Lung (tissue), 12 donors: Measurements from ENCODE around the gene PLCH1. TPM values are rescaled to one million over a fixed set of nuclear protein-coding genes. Genes with fewer than 3 reads are reported as not detected.

ENCODE experiments used
- ATAC-seq: fragments of 200-7000 bp; cut with Tn5 transposase; one replicate; pipeline ENCODE4 v1.9.1; 2020; ENCODE audit warnings: moderate number of reproducible peaks; ENCODE audit not compliant: insufficient read depth, low FRiP score
- DNase-seq, 3 donors: peaks; one replicate each; pipeline ENCODE4 v3.0.0-alpha.2; 2013 to 2017
- H3K27ac ChIP-seq, 2 donors: one replicate each; pipeline ENCODE4 v1.5.1; 2013; ENCODE audit warnings: mild to moderate bottlenecking in 2 of 2, moderate library complexity in 2 of 2, control low read depth in 1 of 2, inconsistent platforms in 1 of 2, low read depth in 1 of 2, low read length in 1 of 2
- H3K27me3 ChIP-seq, 3 donors: one replicate each; pipeline ENCODE4 v1.5.1; 2013; ENCODE audit warnings: low read length in 2 of 3; ENCODE audit not compliant: control insufficient read depth in 3 of 3, insufficient read depth in 3 of 3
- H3K36me3 ChIP-seq, 4 donors: one replicate each; pipeline ENCODE4 v1.5.1; 2013; ENCODE audit warnings: low read length in 4 of 4, mild to moderate bottlenecking in 1 of 4, moderate library complexity in 1 of 4; ENCODE audit not compliant: control insufficient read depth in 4 of 4, insufficient read depth in 4 of 4
- H3K4me1 ChIP-seq, 5 donors: one replicate each; pipeline ENCODE4 v1.5.1; 2013; ENCODE audit warnings: low read length in 5 of 5, mild to moderate bottlenecking in 2 of 5, moderate library complexity in 1 of 5; ENCODE audit not compliant: control insufficient read depth in 5 of 5, insufficient read depth in 5 of 5
- H3K4me3 ChIP-seq: one replicate; pipeline ENCODE4 v1.5.1; 2013; ENCODE audit warnings: mild to moderate bottlenecking, control low read depth, moderate library complexity
- H3K9ac ChIP-seq, 2 donors: one replicate each; pipeline ENCODE4 v1.5.1; 2013; ENCODE audit warnings: low read length in 2 of 2, control low read depth in 1 of 2; ENCODE audit not compliant: insufficient read depth in 1 of 2
- H3K9me3 ChIP-seq, 4 donors: one replicate each; pipeline ENCODE4 v1.5.1; 2013; ENCODE audit warnings: low read length in 3 of 4, mild to moderate bottlenecking in 1 of 4, moderate library complexity in 1 of 4; ENCODE audit not compliant: control insufficient read depth in 4 of 4, insufficient read depth in 3 of 4
- WGBS, 2 donors: extraction: QIAGEN DNeasy Blood & Tissue Kit; methylation state at CpG; one replicate each; pipeline ENCODE4 v1.1.7; 2013; 5-methylcytosine and 5-hydroxymethylcytosine counted together
- polyA plus RNA-seq, 2 donors: library from polyadenylated mRNA; stranded (reverse); fragments of 200-250 nt; gene quantifications; one replicate each; pipeline ENCODE4 v1.2.1, GENCODE V29; 2013
- total RNA-seq, 2 donors: library from RNA; depleted of rRNA in 1 of 2; stranded (reverse); fragments of >200 nt in 1 of 2; gene quantifications; one replicate each; pipeline ENCODE4 v1.2.1, GENCODE V29; 2014 to 2021
- TF ChIP-seq, protein P1 (sequence below): IDR thresholded peaks from 2 replicates; pipeline ENCODE4 v1.5.1; 2012; ENCODE audit warnings: mild to moderate bottlenecking; ENCODE audit errors: control extremely low read depth, extremely low read depth
- donor health status: control.
- donor health status: control.
- donor health status: Bipolar disorder and iron deficiency.
- donor health status: healthy.
- donor health status: DM: yes; HTN: yes; CAD: no.

Gene PLCH1
- total and polyA plus RNA-seq, 4 donors: 2.5 to 22.8 (median 9.1) TPM

DNA sequence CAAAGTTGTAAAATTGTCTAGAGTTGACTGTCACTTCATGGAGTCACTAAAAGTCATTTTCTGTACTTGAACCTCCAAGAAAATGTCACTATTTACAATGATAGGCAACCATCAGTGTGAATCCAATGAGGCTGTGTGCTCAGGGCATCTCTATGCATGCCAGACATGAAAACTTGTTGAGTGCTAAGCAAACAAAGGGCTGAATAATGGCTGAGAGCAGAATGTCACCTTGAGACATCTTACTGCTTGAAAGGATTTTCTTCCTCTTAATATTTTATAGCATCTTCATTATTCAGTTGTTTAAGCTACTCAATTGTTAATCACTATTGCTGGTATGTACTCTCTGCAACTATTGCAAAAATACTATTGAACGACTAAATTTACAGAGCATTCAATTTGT, 184.7 kb downstream of the PLCH1 start:
- Histone ChIP-seq H3K4me1 (peaks cover 0 to 5% (median 0%) of the 10 kb centered on the region in 5 donors), H3K9ac (no peak overlapping the region), H3K27me3 (no peaks in the 10 kb centered on the region), H3K9me3 (no peaks in the 10 kb centered on the region), H3K36me3 (no peaks in the 10 kb centered on the region), H3K27ac (no peak overlapping the region), H3K4me3 (no peak overlapping the region)
- TF ChIP-seq, protein P1, sequence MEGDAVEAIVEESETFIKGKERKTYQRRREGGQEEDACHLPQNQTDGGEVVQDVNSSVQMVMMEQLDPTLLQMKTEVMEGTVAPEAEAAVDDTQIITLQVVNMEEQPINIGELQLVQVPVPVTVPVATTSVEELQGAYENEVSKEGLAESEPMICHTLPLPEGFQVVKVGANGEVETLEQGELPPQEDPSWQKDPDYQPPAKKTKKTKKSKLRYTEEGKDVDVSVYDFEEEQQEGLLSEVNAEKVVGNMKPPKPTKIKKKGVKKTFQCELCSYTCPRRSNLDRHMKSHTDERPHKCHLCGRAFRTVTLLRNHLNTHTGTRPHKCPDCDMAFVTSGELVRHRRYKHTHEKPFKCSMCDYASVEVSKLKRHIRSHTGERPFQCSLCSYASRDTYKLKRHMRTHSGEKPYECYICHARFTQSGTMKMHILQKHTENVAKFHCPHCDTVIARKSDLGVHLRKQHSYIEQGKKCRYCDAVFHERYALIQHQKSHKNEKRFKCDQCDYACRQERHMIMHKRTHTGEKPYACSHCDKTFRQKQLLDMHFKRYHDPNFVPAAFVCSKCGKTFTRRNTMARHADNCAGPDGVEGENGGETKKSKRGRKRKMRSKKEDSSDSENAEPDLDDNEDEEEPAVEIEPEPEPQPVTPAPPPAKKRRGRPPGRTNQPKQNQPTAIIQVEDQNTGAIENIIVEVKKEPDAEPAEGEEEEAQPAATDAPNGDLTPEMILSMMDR: no peak
- DNase-seq (no peak), ATAC-seq (no peak)
- 78 to 90% methylated on average over 1 of the region's 1 CpG for WGBS, 2 donors

DNA sequence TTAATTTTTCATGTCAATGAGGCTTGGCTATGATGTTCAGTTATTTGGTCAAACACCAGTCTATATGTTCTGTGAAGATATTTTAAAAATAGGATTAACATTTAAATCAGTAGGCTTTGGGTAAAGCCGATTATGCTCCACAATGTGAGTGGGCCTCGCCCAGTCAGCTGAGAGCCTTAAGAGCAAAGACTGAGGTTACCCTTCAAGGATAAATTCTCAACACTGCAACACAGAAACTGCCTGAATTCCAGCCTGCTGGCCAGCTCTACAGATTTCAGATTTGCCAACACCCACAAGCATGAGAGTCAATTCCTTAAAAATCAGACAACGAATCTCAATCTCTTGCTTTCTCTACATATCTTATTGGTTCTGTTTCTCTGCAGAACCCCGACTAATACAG, 188.3 kb downstream of the PLCH1 start:
- Histone ChIP-seq H3K9ac (no peak overlapping the region), H3K4me1 (peaks cover 0 to 5% (median 0%) of the 10 kb centered on the region in 5 donors), H3K27me3 (no peaks in the 10 kb centered on the region), H3K36me3 (no peaks in the 10 kb centered on the region), H3K9me3 (no peaks in the 10 kb centered on the region), H3K27ac (no peak overlapping the region), H3K4me3 (no peak overlapping the region)
- ATAC-seq (no peak), DNase-seq (peak in 1 of 3 donors; percentile 12)
- TF ChIP-seq, protein P1: no peak
- WGBS, 2 donors: 70 to 90% methylated on average over 4 of the region's 4 CpGs

DNA sequence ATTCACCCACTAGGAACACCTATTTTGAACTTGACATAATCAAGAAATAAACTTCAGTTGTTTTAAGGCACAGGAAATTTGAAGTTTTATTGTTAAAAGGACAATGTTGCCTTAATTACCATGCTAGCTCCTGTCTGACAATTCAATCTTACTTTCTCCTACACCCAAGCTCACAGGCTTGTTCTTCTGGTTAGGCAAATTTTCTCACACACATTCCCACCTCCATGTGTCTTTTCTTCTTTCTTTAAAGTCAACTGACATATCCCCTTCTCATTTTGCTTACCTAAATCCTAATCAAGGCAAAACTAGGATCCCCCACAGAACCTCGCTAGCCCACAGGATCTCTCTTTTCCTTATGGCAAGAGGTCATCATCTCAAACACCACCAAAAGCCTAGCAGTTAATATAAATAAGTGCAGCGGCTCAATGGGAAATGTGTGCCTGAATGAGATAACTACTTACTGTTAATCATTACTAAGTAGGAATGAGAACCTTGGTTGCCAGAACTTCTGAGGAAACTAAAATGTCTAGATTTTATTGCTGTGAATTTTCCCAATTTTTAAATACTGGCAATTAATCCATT, 189.3 kb downstream of the PLCH1 start:
- TF ChIP-seq, protein P1: no peak
- Histone ChIP-seq H3K4me3 (no peak overlapping the region), H3K36me3 (no peaks in the 10 kb centered on the region), H3K27me3 (no peaks in the 10 kb centered on the region), H3K4me1 (peaks cover 0 to 5% (median 0%) of the 10 kb centered on the region in 5 donors), H3K27ac (no peak overlapping the region), H3K9me3 (no peaks in the 10 kb centered on the region), H3K9ac (no peak overlapping the region)
- ATAC-seq (no peak), DNase-seq (peak in 2 of 3 donors; percentile 3 to 19)
- WGBS, 2 donors: 44 to 55% methylated on average over 2 of the region's 2 CpGs
